ENCODE results near the gene PADI1.

- TF ChIP-seq CTCF (conservative IDR thresholded peaks at IDR 0.05; ENCODE audit: low read length) (no peak), EZH2phosphoT487 (IDR thresholded peaks at IDR 0.05; ENCODE audit: borderline replicate concordance, low read depth, low read length) (no peak)
These were observed 68.2 kb downstream of the PADI1 start for GRCh38 chr1:17273096-17273495.
